Fibroblast of the aortic adventitia (primary cell): Measurements from ENCODE around the gene BCL2L1. TPM values are rescaled to one million over a fixed set of nuclear protein-coding genes. Genes with fewer than 3 reads are reported as not detected.

Source experiments
- DNase-seq: peaks from one replicate; pipeline ENCODE4 v3.0.0-alpha.2; 2010; ENCODE audit warnings: low read depth
- H3K4me3 ChIP-seq: 2 replicates; pipeline ENCODE4 v1.5.1; 2011; ENCODE audit warnings: low read depth, mild to moderate bottlenecking, control low read depth, low read length, moderate library complexity
- CTCF ChIP-seq: IDR thresholded peaks from 2 replicates; pipeline ENCODE4 v1.5.1; 2011; ENCODE audit warnings: mild to moderate bottlenecking, low read length, control low read depth, inconsistent platforms; ENCODE audit not compliant: insufficient read depth
- total RNA-seq: library from RNA; depleted of rRNA; stranded (reverse); fragments of >200 nt; gene quantifications from 2 replicates; pipeline ENCODE4 v1.2.3, GENCODE V29; 2012; ENCODE audit warnings: low replicate concordance

BCL2L1 gene
- total RNA-seq, 1 donor = 101 TPM

- H3K4me3 ChIP-seq = peak overlapping the region; percentile 72
- DNase-seq = no peak
- TF ChIP-seq CTCF = no peak
These were observed 3.6 kb downstream of the BCL2L1 start for GRCh38 chr20:31718952-31719643.

- DNase-seq = no peak
- TF ChIP-seq CTCF = no peak
- peak overlapping the region; percentile 37 for H3K4me3 ChIP-seq
These were observed 5.0 kb downstream of the BCL2L1 start for GRCh38 chr20:31717478-31718201.

- TF ChIP-seq CTCF = no peak
- no peak for DNase-seq
- peak overlapping the region; percentile 39 for H3K4me3 ChIP-seq
These were observed 5.7 kb downstream of the BCL2L1 start for GRCh38 chr20:31716818-31717477.

GRCh38 chr20:31716351-31716750 is 6.3 kb downstream of the BCL2L1 start:
- no peak overlapping the region for H3K4me3 ChIP-seq
- no peak for TF ChIP-seq CTCF

GRCh38 chr20:31715766-31716165 is 6.9 kb downstream of the BCL2L1 start:
- TF ChIP-seq CTCF = no peak
- DNase-seq = no peak
- no peak overlapping the region for H3K4me3 ChIP-seq

More at GRCh38 chr20:31716351-31716750, 6.3 kb downstream of the BCL2L1 start:
- no peak for DNase-seq

- peak; percentile 90 for DNase-seq
- peak overlapping the region; percentile 53 for H3K4me3 ChIP-seq
- TF ChIP-seq CTCF = no peak
These were observed 9.1 kb downstream of the BCL2L1 start for GRCh38 chr20:31713312-31714273.
